Body of pancreas (tissue), 4 donors: ENCODE results near the gene CCDC154. TPM values are rescaled to one million over a fixed set of nuclear protein-coding genes. Genes with fewer than 3 reads are reported as not detected.

Experiments
- ATAC-seq: fragments of 150-250 bp; one replicate; pipeline ENCODE4 v1.9.1; 2016
- DNase-seq, 4 donors: peaks; one replicate each; pipeline ENCODE4 v3.0.0-alpha.2; 2019
- H3K27ac ChIP-seq, 4 donors: fragments of 200-600 bp; sonication (generic); 1 replicate in 3 of 4; 2 replicates in 1 of 4; pipeline versions ENCODE4 v1.5.1 to v1.6.1; 2016 to 2019; ENCODE audit warnings: mild to moderate bottlenecking in 1 of 4, mixed read lengths in 1 of 4, moderate library complexity in 1 of 4
- H3K27me3 ChIP-seq, 2 donors: fragments of 200-600 bp; sonication (generic); one replicate each; pipeline ENCODE4 v1.6.0; 2016; ENCODE audit warnings: mild to moderate bottlenecking in 1 of 2
- H3K36me3 ChIP-seq, 2 donors: fragments of 200-600 bp; sonication (generic); replicated peaks in 1 of 2; 2 replicates each; pipeline ENCODE4 v1.5.1; 2016; ENCODE audit warnings: low read depth in 2 of 2; ENCODE audit not compliant: insufficient read depth in 1 of 2
- H3K4me1 ChIP-seq: fragments of 200-600 bp; sonication (generic); one replicate; pipeline ENCODE4 v1.6.0; 2016
- H3K4me3 ChIP-seq, 2 donors: fragments of 200-600 bp; sonication (generic); 1 replicate in 1 of 2; 2 replicates in 1 of 2; pipeline ENCODE4 v1.5.1; 2016 to 2019
- H3K9me3 ChIP-seq, 3 donors: fragments of 200-600 bp; sonication (generic); 1 replicate in 2 of 3; 2 replicates in 1 of 3; pipeline ENCODE4 v1.5.1; 2016
- CTCF ChIP-seq, 7 experiments: fragments of 450-650 bp in 4 of 7; fragments of 200-600 bp in 3 of 7; sonication (generic) in 3 of 7; IDR thresholded peaks; one replicate each; pipeline ENCODE4 v1.5.1; 2016 to 2019; ENCODE audit warnings: antibody characterized with exemption in 7 of 7
- POLR2A ChIP-seq, 3 donors: fragments of 450-650 bp; IDR thresholded peaks; one replicate each; pipeline ENCODE4 v1.6.1; 2016; ENCODE audit warnings: antibody characterized with exemption in 3 of 3, mild to moderate bottlenecking in 2 of 3
- WGBS, 2 donors: methylation state at CpG; one replicate each; pipeline ENCODE4 v1.1.5; 2017; 5-methylcytosine and 5-hydroxymethylcytosine counted together
- intact Hi-C: fragments of 100-400 bp; cut with DNase I; formaldehyde crosslinking; loops from one replicate; pipeline ENCODE4 v1.15.1; 2023
- total RNA-seq, 2 donors: library from RNA; depleted of rRNA; stranded (reverse); fragments of >200 nt; gene quantifications; one replicate each; pipeline ENCODE4 v1.1.0, GENCODE V29; 2016

The CCDC154 gene
- total RNA-seq, 2 donors from 2014 or later: 2.1 to 2.3 TPM

DNA sequence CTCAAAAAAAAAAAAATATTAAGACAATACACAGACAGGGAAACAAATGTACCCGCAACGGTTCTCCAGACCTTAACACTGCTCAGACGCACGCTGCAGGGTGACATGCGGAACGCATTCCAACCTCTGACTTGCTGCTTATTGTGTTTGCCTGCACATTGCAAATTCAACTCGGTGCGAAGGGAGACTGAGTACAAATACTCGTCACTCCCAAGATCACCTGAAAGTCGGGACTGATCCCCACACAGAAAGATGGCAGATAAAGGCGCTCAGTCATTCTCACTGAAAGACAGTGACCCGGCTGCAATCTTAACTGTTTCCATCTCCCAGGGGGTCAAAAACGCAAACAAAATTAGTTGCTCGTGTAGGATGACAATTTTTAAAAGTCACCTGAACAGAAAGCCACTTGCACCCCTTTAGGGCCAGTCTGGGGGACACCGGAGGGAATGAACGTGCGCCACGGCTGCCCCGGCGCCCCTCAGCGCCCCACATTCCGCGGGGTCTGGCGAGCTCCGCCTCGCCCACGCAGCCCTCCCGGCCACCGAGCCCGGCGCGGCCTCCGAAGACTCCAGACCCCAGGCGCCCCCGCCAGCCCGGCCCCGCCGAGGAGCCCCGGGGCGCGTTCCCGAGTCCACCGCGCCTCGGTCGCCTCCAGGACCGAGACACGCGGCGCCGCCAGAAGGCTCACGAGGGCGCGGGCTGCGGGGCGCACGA, 29.9 kb upstream of the CCDC154 start:
- Histone ChIP-seq H3K4me3 (peak overlapping the region; percentile 71 to 91), H3K4me1 (peaks cover 23% of the 10 kb centered on the region), H3K9me3 (no peaks in the 10 kb centered on the region), H3K27me3 (no peaks in the 10 kb centered on the region), H3K36me3 (no peaks in the 10 kb centered on the region), H3K27ac (peak overlapping the region; percentile 75 to 90 (median 82))
- ATAC-seq: no peak
- WGBS, 2 donors: 8 to 48% methylated on average over 5 to 44 of the region's 57 CpGs
- DNase-seq: no peak
- intact Hi-C loops: no loop called here
- TF ChIP-seq CTCF (IDR thresholded peaks at IDR 0.05) (no peak), POLR2A (IDR thresholded peaks at IDR 0.05) (no peak)

GRCh38 chr16:1472974-1473373, 28.6 kb upstream of the CCDC154 start:
- intact Hi-C loops: no loop called here

DNA sequence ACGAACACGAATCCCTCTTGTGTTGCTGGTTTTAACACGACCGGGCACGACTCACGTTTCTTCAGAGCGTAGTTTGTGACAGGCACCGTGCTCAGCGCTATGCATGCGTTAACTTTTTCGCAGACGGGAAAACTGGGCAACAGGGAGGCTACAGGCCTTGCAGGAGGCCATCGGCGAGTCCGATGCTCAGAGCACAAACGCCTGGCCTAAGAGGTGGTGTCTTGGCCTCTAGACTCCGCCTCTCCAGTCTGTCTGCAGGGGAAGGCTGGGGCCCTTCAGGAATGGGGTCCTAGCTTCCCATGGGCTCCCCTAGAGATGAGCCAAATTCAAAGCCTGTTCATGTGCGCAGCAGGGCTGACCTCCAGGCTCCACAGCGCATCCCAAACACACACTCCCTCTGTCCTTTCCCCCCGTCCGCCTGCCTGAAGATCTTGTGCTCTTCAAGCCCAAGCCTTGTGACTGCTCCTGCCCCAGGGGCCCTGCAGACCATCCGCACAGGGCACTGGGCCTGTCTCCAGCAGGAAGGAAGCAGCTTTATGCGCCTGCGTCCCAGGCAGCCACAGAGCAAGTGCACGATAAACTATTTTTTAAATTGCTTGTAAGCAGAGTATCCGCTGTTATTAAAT, 27.3 kb upstream of the CCDC154 start:
- H3K4me1 ChIP-seq: peaks cover 23% of the 10 kb centered on the region
- no peak overlapping the region for H3K4me3 ChIP-seq
- H3K27ac ChIP-seq: peak overlapping the region in 1 of 4 donors; percentile 66
- no peaks in the 10 kb centered on the region for H3K36me3 ChIP-seq
- no peaks in the 10 kb centered on the region for H3K27me3 ChIP-seq
- no peak for DNase-seq
- no peak for ATAC-seq
- intact Hi-C loops: no loop called here
- no peak for TF ChIP-seq CTCF (IDR thresholded peaks at IDR 0.05)
- 79 to 86% methylated on average over 26 of the region's 26 CpGs for WGBS, 2 donors
- H3K9me3 ChIP-seq: no peaks in the 10 kb centered on the region

More at GRCh38 chr16:1472974-1473373, 28.6 kb upstream of the CCDC154 start:
- H3K36me3 ChIP-seq: no peaks in the 10 kb centered on the region
- H3K4me3 ChIP-seq: no peak overlapping the region
- H3K4me1 ChIP-seq: peaks cover 23% of the 10 kb centered on the region
- no peaks in the 10 kb centered on the region for H3K9me3 ChIP-seq
- WGBS, 2 donors: 51 to 58% methylated on average over 3 of the region's 3 CpGs
- TF ChIP-seq POLR2A (IDR thresholded peaks at IDR 0.05): no peak
- no peak for TF ChIP-seq CTCF (IDR thresholded peaks at IDR 0.05)
- no peaks in the 10 kb centered on the region for H3K27me3 ChIP-seq
- DNase-seq: no peak
- no peak for ATAC-seq
- no peak overlapping the region for H3K27ac ChIP-seq

DNA sequence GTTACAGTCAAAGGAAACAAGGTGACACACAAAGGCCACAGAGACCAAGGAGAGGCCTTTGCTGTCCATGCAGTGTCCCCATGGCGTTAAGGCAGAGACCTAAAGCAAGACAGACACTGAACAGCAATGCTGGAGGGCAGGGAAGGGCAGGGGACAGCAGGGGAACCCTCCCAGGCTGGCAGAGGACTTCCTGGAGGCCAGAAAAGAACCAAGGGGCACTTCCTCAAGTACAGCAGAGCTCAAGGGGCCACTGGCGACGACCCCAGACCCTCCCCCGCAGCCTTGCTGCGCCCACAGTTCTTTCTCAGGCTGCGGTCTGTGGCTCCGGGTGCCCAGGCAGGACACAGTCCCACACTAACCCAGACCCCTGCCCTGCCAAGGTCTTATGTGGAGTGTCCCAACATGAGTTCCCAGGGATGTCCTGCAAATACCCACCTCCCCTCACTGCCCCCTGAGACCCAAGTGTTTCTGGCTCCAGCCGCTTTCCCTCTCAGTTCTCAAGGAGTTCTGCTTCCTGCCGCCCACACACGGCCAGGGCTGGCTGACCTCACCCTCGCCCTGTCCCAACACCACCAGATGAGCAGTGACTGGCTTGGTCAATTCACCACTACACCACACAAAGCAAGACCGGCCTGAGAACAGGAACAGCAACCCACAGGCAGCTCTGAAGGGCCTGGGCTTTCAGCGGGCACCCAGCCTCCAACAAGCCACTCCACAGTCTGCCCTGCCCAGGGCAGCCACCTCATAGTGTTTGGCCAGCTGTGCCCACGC, 26.3 kb upstream of the CCDC154 start:
- ATAC-seq: no peak
- no peak overlapping the region for H3K4me3 ChIP-seq
- H3K27me3 ChIP-seq: no peaks in the 10 kb centered on the region
- H3K9me3 ChIP-seq: no peaks in the 10 kb centered on the region
- H3K27ac ChIP-seq: peak overlapping the region in 2 of 4 donors; percentile 4 to 66
- peak in 1 of 4 donors; percentile 70 for DNase-seq
- H3K36me3 ChIP-seq: no peaks in the 10 kb centered on the region
- intact Hi-C loops: no loop called here
- WGBS, 2 donors: 67% methylated on average over 12 to 14 of the region's 14 CpGs
- peak in 1 of 3 donors; percentile 46 for TF ChIP-seq POLR2A (IDR thresholded peaks at IDR 0.05)
- TF ChIP-seq CTCF (IDR thresholded peaks at IDR 0.05): no peak
- peaks cover 19% of the 10 kb centered on the region for H3K4me1 ChIP-seq
